AG10803 (cell line): ENCODE measurements around the gene GJA4.

Source experiments
- DNase-seq: peaks from one replicate; pipeline ENCODE4 v3.0.0; 2010; ENCODE audit warnings: low read depth
- H3K4me3 ChIP-seq: 2 replicates; pipeline ENCODE4 v1.5.1; 2011; ENCODE audit warnings: mild to moderate bottlenecking, low read length, control low read depth
- CTCF ChIP-seq: conservative IDR thresholded peaks from 2 replicates; pipeline ENCODE4 v1.5.1; 2011; ENCODE audit warnings: mild to moderate bottlenecking, low read length, control low read depth, inconsistent platforms

GJA4 gene

GRCh38 chr1:34785231-34785874, 7.4 kb upstream of the GJA4 start:
- TF ChIP-seq CTCF = no peak
- H3K4me3 ChIP-seq = no peak overlapping the region
- DNase-seq = no peak

- no peak overlapping the region for H3K4me3 ChIP-seq
- DNase-seq = no peak
- TF ChIP-seq CTCF = no peak
Observed at GRCh38 chr1:34785875-34786470, 6.8 kb upstream of the GJA4 start.

GRCh38 chr1:34786521-34787325, 6.1 kb upstream of the GJA4 start:
- peak; percentile 70 for DNase-seq
- no peak overlapping the region for H3K4me3 ChIP-seq
- peak; percentile 88 for TF ChIP-seq CTCF

- TF ChIP-seq CTCF = peak; percentile 19
- peak; percentile 25 for DNase-seq
- H3K4me3 ChIP-seq = no peak overlapping the region
Observed at GRCh38 chr1:34787461-34788420, 5.1 kb upstream of the GJA4 start.

GRCh38 chr1:34790985-34791384, 1.8 kb upstream of the GJA4 start:
- DNase-seq = no peak
- no peak overlapping the region for H3K4me3 ChIP-seq
- no peak for TF ChIP-seq CTCF

GRCh38 chr1:34792424-34792823, 375 bp upstream of the GJA4 start:
- no peak for DNase-seq
- H3K4me3 ChIP-seq = no peak overlapping the region
- no peak for TF ChIP-seq CTCF
